HG02884 (cell line): ENCODE results near the gene HCN1.
"Not testable (repeated sequence)": the region's sequence is repeated elsewhere in the genome, so short reads cannot be mapped to it uniquely, and the experiment has no call there.

Source experiments
- ATAC-seq: cut with Tn5 transposase; IDR thresholded peaks from one replicate; pipeline ENCODE4 v1.9.1; 2021; ENCODE audit warnings: mild to moderate bottlenecking, moderate library complexity; ENCODE audit not compliant: unreplicated experiment

Gene HCN1

GRCh38 chr5:45622365-45622764 lies 73.8 kb downstream of the HCN1 start:
- ATAC-seq = no peak

- no peak for ATAC-seq
Measured at GRCh38 chr5:45617859-45618416, 78.2 kb downstream of the HCN1 start.

- ATAC-seq = no peak
Measured at GRCh38 chr5:45609661-45610060, 86.5 kb downstream of the HCN1 start.

- ATAC-seq = no peak
Measured at GRCh38 chr5:45604092-45604491, 92.1 kb downstream of the HCN1 start.

- ATAC-seq = no peak
Measured at GRCh38 chr5:45601424-45601823, 94.8 kb downstream of the HCN1 start.

GRCh38 chr5:45596320-45596719 lies 99.9 kb downstream of the HCN1 start:
- ATAC-seq = no peak

GRCh38 chr5:45586001-45586400 lies 110.2 kb downstream of the HCN1 start:
- not testable (repeated sequence) for ATAC-seq

- ATAC-seq = no peak
Measured at GRCh38 chr5:45578270-45578669, 117.9 kb downstream of the HCN1 start.

- ATAC-seq = no peak
Measured at GRCh38 chr5:45568813-45569212, 127.4 kb downstream of the HCN1 start.

- ATAC-seq = no peak
Measured at GRCh38 chr5:45542421-45542820, 153.8 kb downstream of the HCN1 start.

GRCh38 chr5:45533663-45534062 lies 162.5 kb downstream of the HCN1 start:
- no peak for ATAC-seq

- no peak for ATAC-seq
Measured at GRCh38 chr5:45532826-45533624, 163.2 kb downstream of the HCN1 start.

GRCh38 chr5:45521067-45521466 lies 175.1 kb downstream of the HCN1 start:
- no peak for ATAC-seq

GRCh38 chr5:45512521-45512920 lies 183.7 kb downstream of the HCN1 start:
- no peak for ATAC-seq

GRCh38 chr5:45509371-45509770 lies 186.8 kb downstream of the HCN1 start:
- ATAC-seq = no peak

- ATAC-seq = no peak
Measured at GRCh38 chr5:45508135-45508534, 188.0 kb downstream of the HCN1 start.

- no peak for ATAC-seq
Measured at GRCh38 chr5:45507178-45507577, 189.0 kb downstream of the HCN1 start.

- not testable (repeated sequence) for ATAC-seq
Measured at GRCh38 chr5:45499006-45499405, 197.2 kb downstream of the HCN1 start.

- ATAC-seq = no peak
Measured at GRCh38 chr5:45491368-45491767, 204.8 kb downstream of the HCN1 start.

- no peak for ATAC-seq
Measured at GRCh38 chr5:45484781-45485180, 211.4 kb downstream of the HCN1 start.

- peak; percentile 66 for ATAC-seq
Measured at GRCh38 chr5:45454114-45454513, 242.1 kb downstream of the HCN1 start.

GRCh38 chr5:45444856-45445255 lies 251.3 kb downstream of the HCN1 start:
- ATAC-seq = not testable (repeated sequence)

- ATAC-seq = no peak
Measured at GRCh38 chr5:45440466-45440865, 255.7 kb downstream of the HCN1 start.
